Kidney (tissue), 14 donors: Measurements from ENCODE around the gene LRRD1. TPM values are rescaled to one million over a fixed set of nuclear protein-coding genes. Genes with fewer than 3 reads are reported as not detected.
"Not testable (repeated sequence)": the region's sequence is repeated elsewhere in the genome, so short reads cannot be mapped to it uniquely, and the experiment has no call there.

Source experiments
- DNase-seq, 5 donors: peaks; one replicate each; pipeline ENCODE4 v3.0.0-alpha.2; 2013 to 2020
- FAIRE-seq: peaks from 2 replicates; lab custom pipeline; 2012; peaks lifted over from hg19 to GRCh38; lab: Jason Lieb, UNC
- H3K27ac ChIP-seq, 2 donors: one replicate each; pipeline ENCODE4 v1.7.0; 2013; ENCODE audit warnings: low read depth in 2 of 2, low read length in 2 of 2, inconsistent platforms in 1 of 2
- H3K27me3 ChIP-seq: one replicate; pipeline ENCODE4 v1.7.1; 2013; ENCODE audit warnings: low read length, inconsistent platforms; ENCODE audit not compliant: control insufficient read depth, insufficient read depth
- H3K36me3 ChIP-seq, 3 donors: one replicate each; pipeline versions ENCODE4 v1.7.0 to v1.7.1; 2013; ENCODE audit warnings: low read length in 3 of 3, control low read depth in 1 of 3, inconsistent platforms in 1 of 3; ENCODE audit not compliant: insufficient read depth in 3 of 3, control insufficient read depth in 2 of 3
- H3K4me1 ChIP-seq, 3 donors: one replicate each; pipeline versions ENCODE4 v1.7.0 to v1.7.1; 2013; ENCODE audit warnings: low read length in 3 of 3, inconsistent platforms in 1 of 3, low read depth in 1 of 3; ENCODE audit not compliant: control insufficient read depth in 2 of 3, insufficient read depth in 2 of 3
- H3K4me3 ChIP-seq, 3 donors: one replicate each; pipeline versions ENCODE4 v1.7.0 to v1.8.1; 2013; ENCODE audit warnings: low read length in 3 of 3, control low read depth in 1 of 3, inconsistent platforms in 1 of 3
- H3K9ac ChIP-seq, 3 donors: one replicate each; pipeline versions ENCODE4 v1.7.0 to v1.7.1; 2013; ENCODE audit warnings: low read length in 3 of 3, control low read depth in 1 of 3, inconsistent platforms in 1 of 3
- H3K9me3 ChIP-seq, 3 donors: one replicate each; pipeline versions ENCODE4 v1.7.0 to v1.7.1; 2013; ENCODE audit warnings: low read length in 3 of 3, control low read depth in 1 of 3, inconsistent platforms in 1 of 3; ENCODE audit not compliant: control insufficient read depth in 2 of 3, insufficient read depth in 1 of 3
- CTCF ChIP-seq: IDR thresholded peaks from 3 replicates; pipeline ENCODE4 v1.5.1; 2012; ENCODE audit warnings: mild to moderate bottlenecking, moderate library complexity, borderline replicate concordance; ENCODE audit not compliant: insufficient read depth; ENCODE audit errors: extremely low read depth
- intact Hi-C: fragments of 100-400 bp; cut with DNase I; formaldehyde crosslinking; loops from one replicate; pipeline ENCODE4 v1.11.1; 2022
- polyA plus RNA-seq: library from polyadenylated mRNA; stranded (reverse); fragments of 350-450 nt; fragmentation: Illumina TruSeq; extraction: RNeasy Lipid Tissue Mini Kit (QIAGEN cat#74804); gene quantifications from one replicate; pipeline ENCODE4 v1.2.3, GENCODE V29; 2014; ENCODE audit warnings: low read depth, low replicate concordance; ENCODE audit not compliant: insufficient read depth
- total RNA-seq: library from RNA; stranded (reverse); fragmentation: NEBNext Ultra II Directional; extraction: Animal tissue kit (Norgen Biotek cat#: 25700); gene quantifications from one replicate; pipeline ENCODE4 v1.2.1, GENCODE V29; 2021
- donor health status: control.
- donor health status: control.
- donor health status: control.
- donor health status: control.
- donor health status: control.
- donor health status: DM: yes; HTN: yes; CAD: no.
- donor health status: Normal renal cell carcinoma (clear cell type).

Gene LRRD1
- total and polyA plus RNA-seq, 2 donors from 2014 or later, result 0.25 TPM; not detected in 1

GRCh38 chr7:92200791-92201190 lies 21.8 kb upstream of the LRRD1 start:
- H3K27me3 ChIP-seq, result no peaks in the 10 kb centered on the region
- no peak overlapping the region for H3K4me3 ChIP-seq
- no peaks in the 10 kb centered on the region for H3K4me1 ChIP-seq
- no peak for TF ChIP-seq CTCF
- FAIRE-seq, result no peak
- H3K27ac ChIP-seq, result no peak overlapping the region
- no peak overlapping the region for H3K9ac ChIP-seq
- H3K9me3 ChIP-seq, result no peaks in the 10 kb centered on the region
- H3K36me3 ChIP-seq, result peaks cover 6 to 40% (median 17%) of the 10 kb centered on the region in 3 donors
- no peak for DNase-seq
- intact Hi-C loops, result no loop called here

- H3K4me1 ChIP-seq, result no peaks in the 10 kb centered on the region
- FAIRE-seq (no peak), DNase-seq (no peak)
- intact Hi-C loops, result no loop called here
- no peak overlapping the region for H3K4me3 ChIP-seq
- H3K9ac ChIP-seq, result no peak overlapping the region
- H3K36me3 ChIP-seq, result peaks cover 0 to 3% (median 0%) of the 10 kb centered on the region in 3 donors
- TF ChIP-seq CTCF, result no peak
- H3K27me3 ChIP-seq, result no peaks in the 10 kb centered on the region
- H3K27ac ChIP-seq, result no peak overlapping the region
- peaks cover 0 to 7% (median 0%) of the 10 kb centered on the region in 3 donors for H3K9me3 ChIP-seq
Measured at GRCh38 chr7:92192326-92192725, 13.4 kb upstream of the LRRD1 start.

GRCh38 chr7:92189246-92189645 lies 10.3 kb upstream of the LRRD1 start:
- H3K9ac ChIP-seq, H3K9me3 ChIP-seq, H3K4me3 ChIP-seq, FAIRE-seq, H3K27me3 ChIP-seq, H3K36me3 ChIP-seq, H3K27ac ChIP-seq, H3K4me1 ChIP-seq, DNase-seq, intact Hi-C loops: not testable (repeated sequence)

GRCh38 chr7:92184294-92184693 lies 5.4 kb upstream of the LRRD1 start:
- H3K27ac ChIP-seq, H3K27me3 ChIP-seq, intact Hi-C loops, H3K36me3 ChIP-seq, FAIRE-seq, DNase-seq, H3K4me1 ChIP-seq, H3K9me3 ChIP-seq, H3K9ac ChIP-seq, H3K4me3 ChIP-seq: not testable (repeated sequence)
